ENCODE data around the gene ARHGEF2.

ARHGEF2 gene

GRCh38 chr1:155978325-155978972 is at the start of gene ARHGEF2:
Gene ARHGEF2, minus strand, starts transcription at chr1:155978547. Its CDS starts 120 bp downstream, at chr1:155978427.
- DNase-seq (ENCODE audit: low read depth), result no peak
- TF ChIP-seq CTCF (IDR thresholded peaks at IDR 0.05; ENCODE audit: control insufficient read depth, extremely low read depth, insufficient read depth), result 0 out of 2 replicates have a peak, but pooled peaks have one; percentile 9
- H3K4me3 ChIP-seq (ENCODE audit: low read depth, low read length), result peak within 1 kb of the TSS; percentile 81

GRCh38 chr1:156026588-156026987 is 48.2 kb upstream of the ARHGEF2 start:
- no peak for DNase-seq (ENCODE audit: low read depth)
- H3K4me3 ChIP-seq (ENCODE audit: low read depth, low read length), result no peak overlapping the region
- no peak for TF ChIP-seq CTCF (IDR thresholded peaks at IDR 0.05; ENCODE audit: control insufficient read depth, extremely low read depth, insufficient read depth)

GRCh38 chr1:156025876-156026275 is 47.5 kb upstream of the ARHGEF2 start:
- 0 out of 2 replicates have a peak, but pooled peaks have one; percentile 6 for TF ChIP-seq CTCF (IDR thresholded peaks at IDR 0.05; ENCODE audit: control insufficient read depth, extremely low read depth, insufficient read depth)
- no peak for DNase-seq (ENCODE audit: low read depth)

GRCh38 chr1:156024801-156025200 is 46.5 kb upstream of the ARHGEF2 start:
- H3K4me3 ChIP-seq (ENCODE audit: low read depth, low read length), result no peak overlapping the region
- no peak for DNase-seq (ENCODE audit: low read depth)
- TF ChIP-seq CTCF (IDR thresholded peaks at IDR 0.05; ENCODE audit: control insufficient read depth, extremely low read depth, insufficient read depth), result no peak

More at GRCh38 chr1:156025876-156026275, 47.5 kb upstream of the ARHGEF2 start:
- H3K4me3 ChIP-seq (ENCODE audit: low read depth, low read length), result no peak overlapping the region

GRCh38 chr1:156021954-156022353 is 43.6 kb upstream of the ARHGEF2 start:
- no peak for TF ChIP-seq CTCF (IDR thresholded peaks at IDR 0.05; ENCODE audit: control insufficient read depth, extremely low read depth, insufficient read depth)
- H3K4me3 ChIP-seq (ENCODE audit: low read depth, low read length), result no peak overlapping the region
- no peak for DNase-seq (ENCODE audit: low read depth)

- TF ChIP-seq CTCF (IDR thresholded peaks at IDR 0.05; ENCODE audit: control insufficient read depth, extremely low read depth, insufficient read depth), result no peak
- H3K4me3 ChIP-seq (ENCODE audit: low read depth, low read length), result peak overlapping the region; percentile 96
- DNase-seq (ENCODE audit: low read depth), result no peak
Observed at GRCh38 chr1:156021093-156021428, 42.7 kb upstream of the ARHGEF2 start.

All from LNCaP clone FGC (cell line).